ENCODE measurements around the gene SPINK5. TPM values are rescaled to one million over a fixed set of nuclear protein-coding genes. Genes with fewer than 3 reads are reported as not detected.

SPINK5 gene
- total RNA-seq, 1 experiment from 2014 or later = not detected

DNA sequence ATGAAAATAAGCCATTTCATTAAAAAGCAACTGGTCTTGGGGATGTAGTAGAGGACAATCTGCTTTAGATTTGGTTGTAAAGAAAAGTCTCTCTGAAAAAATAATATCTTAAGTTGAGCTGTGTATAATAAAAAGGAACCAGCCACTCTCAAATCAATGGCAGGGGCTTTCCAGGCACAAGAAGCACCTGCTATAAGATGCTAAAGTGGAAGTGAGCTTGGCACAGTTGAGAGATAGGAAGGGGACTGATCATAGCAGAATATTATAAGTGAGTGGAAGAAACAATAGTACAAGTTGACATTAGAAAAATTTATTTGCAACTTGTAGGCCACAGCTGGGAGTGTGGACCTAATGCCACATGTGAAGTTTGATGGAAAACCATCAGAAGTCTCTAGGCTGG is 28.1 kb upstream of the SPINK5 start:
- Histone ChIP-seq H3K9me3 (ENCODE audit: control insufficient read depth, insufficient read depth, low read depth, low read length) (no peaks in the 10 kb centered on the region), H3K27me3 (ENCODE audit: control insufficient read depth, insufficient read depth, low read length) (no peaks in the 10 kb centered on the region), H3K36me3 (ENCODE audit: control insufficient read depth, insufficient read depth, low read length) (no peaks in the 10 kb centered on the region), H3K4me1 (ENCODE audit: control insufficient read depth, insufficient read depth, low read length) (no peaks in the 10 kb centered on the region), H3K27ac (ENCODE audit: low read length) (no peak overlapping the region), H3K4me3 (ENCODE audit: low read depth in 2 of 2, low read length in 2 of 2) (no peak overlapping the region)
- CTCF ChIA-PET = no interaction called here
- POLR2A ChIA-PET = no interaction called here
- BruUV-seq (replicated peaks) = no TSS peak
- TF ChIP-seq, protein P1, sequence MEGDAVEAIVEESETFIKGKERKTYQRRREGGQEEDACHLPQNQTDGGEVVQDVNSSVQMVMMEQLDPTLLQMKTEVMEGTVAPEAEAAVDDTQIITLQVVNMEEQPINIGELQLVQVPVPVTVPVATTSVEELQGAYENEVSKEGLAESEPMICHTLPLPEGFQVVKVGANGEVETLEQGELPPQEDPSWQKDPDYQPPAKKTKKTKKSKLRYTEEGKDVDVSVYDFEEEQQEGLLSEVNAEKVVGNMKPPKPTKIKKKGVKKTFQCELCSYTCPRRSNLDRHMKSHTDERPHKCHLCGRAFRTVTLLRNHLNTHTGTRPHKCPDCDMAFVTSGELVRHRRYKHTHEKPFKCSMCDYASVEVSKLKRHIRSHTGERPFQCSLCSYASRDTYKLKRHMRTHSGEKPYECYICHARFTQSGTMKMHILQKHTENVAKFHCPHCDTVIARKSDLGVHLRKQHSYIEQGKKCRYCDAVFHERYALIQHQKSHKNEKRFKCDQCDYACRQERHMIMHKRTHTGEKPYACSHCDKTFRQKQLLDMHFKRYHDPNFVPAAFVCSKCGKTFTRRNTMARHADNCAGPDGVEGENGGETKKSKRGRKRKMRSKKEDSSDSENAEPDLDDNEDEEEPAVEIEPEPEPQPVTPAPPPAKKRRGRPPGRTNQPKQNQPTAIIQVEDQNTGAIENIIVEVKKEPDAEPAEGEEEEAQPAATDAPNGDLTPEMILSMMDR (IDR thresholded peaks at IDR 0.05) = no peak
- TF ChIP-seq SIN3A (IDR thresholded peaks at IDR 0.05; ENCODE audit: borderline replicate concordance, insufficient read depth, low read depth, low read length) (no peak), REST (IDR thresholded peaks at IDR 0.05; ENCODE audit: insufficient read depth in 1 of 2, low read depth in 2 of 2, low read length in 1 of 2) (no peak), TCF7L2 (IDR thresholded peaks at IDR 0.05; ENCODE audit: low read depth, low read length) (no peak), POLR2AphosphoS5 (IDR thresholded peaks at IDR 0.05; ENCODE audit: low read depth, low read length) (no peak)
- intact Hi-C loops (cut with micrococcal nuclease; ENCODE audit: unreplicated experiment) (no loop called here), in situ Hi-C loops (cut with HindIII; ENCODE audit: low pct_unique_long_range_greater_than_20kb, low sequenced_read_pairs) (no loop called here)
- no peak for DNase-seq (ENCODE audit: low read depth, low spot score)
- no peak for ATAC-seq

- BruUV-seq (replicated peaks) = no TSS peak
- no peaks in the 10 kb centered on the region for H3K4me1 ChIP-seq (ENCODE audit: control insufficient read depth, insufficient read depth, low read length)
- ATAC-seq (no peak), DNase-seq (ENCODE audit: low read depth, low spot score) (no peak)
- ChIA-PET CTCF (no interaction called here), POLR2A (no interaction called here)
- no peak overlapping the region for H3K27ac ChIP-seq (ENCODE audit: low read length)
- TF ChIP-seq SIN3A (IDR thresholded peaks at IDR 0.05; ENCODE audit: borderline replicate concordance, insufficient read depth, low read depth, low read length) (no peak), POLR2AphosphoS5 (IDR thresholded peaks at IDR 0.05; ENCODE audit: low read depth, low read length) (no peak), REST (IDR thresholded peaks at IDR 0.05; ENCODE audit: insufficient read depth in 1 of 2, low read depth in 2 of 2, low read length in 1 of 2) (no peak), TCF7L2 (IDR thresholded peaks at IDR 0.05; ENCODE audit: low read depth, low read length) (no peak)
- TF ChIP-seq, protein P1 (IDR thresholded peaks at IDR 0.05) = no peak
- no peaks in the 10 kb centered on the region for H3K27me3 ChIP-seq (ENCODE audit: control insufficient read depth, insufficient read depth, low read length)
- in situ Hi-C loops (cut with HindIII; ENCODE audit: low pct_unique_long_range_greater_than_20kb, low sequenced_read_pairs) = no loop called here
- no peak overlapping the region for H3K4me3 ChIP-seq (ENCODE audit: low read depth in 2 of 2, low read length in 2 of 2)
- H3K36me3 ChIP-seq (ENCODE audit: control insufficient read depth, insufficient read depth, low read length) = no peaks in the 10 kb centered on the region
- intact Hi-C loops (cut with micrococcal nuclease; ENCODE audit: unreplicated experiment) = no loop called here
- H3K9me3 ChIP-seq (ENCODE audit: control insufficient read depth, insufficient read depth, low read depth, low read length) = no peaks in the 10 kb centered on the region
Observed at GRCh38 chr5:148042881-148043280, 20.9 kb upstream of the SPINK5 start.
